GM12878 (cell line): ENCODE data around the gene PPP2R5C.

Source experiments
- IKZF1 ChIP-seq: fragments of 450-650 bp; conservative IDR thresholded peaks from 2 replicates; pipeline ENCODE4 v1.6.1; 2017; ENCODE audit warnings: antibody characterized with exemption, mild to moderate bottlenecking
- JUND ChIP-seq: IDR thresholded peaks from 2 replicates; pipeline ENCODE4 v1.6.1; 2012; ENCODE audit warnings: low read depth, mild to moderate bottlenecking, low read length, improper control_type of control experiment, moderate library complexity
- NFIC ChIP-seq: IDR thresholded peaks from 2 replicates; pipeline ENCODE4 v1.6.1; 2012; ENCODE audit warnings: low read depth, mild to moderate bottlenecking, inconsistent platforms, low read length, moderate library complexity
- NFYB ChIP-seq: IDR thresholded peaks from 2 replicates; pipeline ENCODE4 v1.6.1; 2011; ENCODE audit warnings: low read depth, mild to moderate bottlenecking, low read length, improper control_type of control experiment, moderate library complexity; ENCODE audit not compliant: insufficient read depth
- POLR2AphosphoS5 ChIP-seq: IDR thresholded peaks from 2 replicates; pipeline ENCODE4 v1.6.1; 2011; ENCODE audit warnings: mild to moderate bottlenecking, low read length, inconsistent platforms
- SIN3A ChIP-seq: IDR thresholded peaks from 2 replicates; pipeline ENCODE4 v1.6.1; 2012; ENCODE audit warnings: low read depth, low read length, improper control_type of control experiment
- SIX5 ChIP-seq: IDR thresholded peaks from 2 replicates; pipeline ENCODE4 v1.6.1; 2011; ENCODE audit warnings: mild to moderate bottlenecking, low read depth, low read length, moderate library complexity; ENCODE audit not compliant: severe bottlenecking
- TARDBP ChIP-seq: IDR thresholded peaks from 2 replicates; pipeline ENCODE4 v1.6.1; 2016; ENCODE audit warnings: borderline replicate concordance
- TF ChIP-seq, protein P1 (sequence below), 3 experiments: IDR thresholded peaks in 2 of 3; conservative IDR thresholded peaks in 1 of 3; 2 replicates each; pipeline ENCODE4 v1.5.1; 2011; ENCODE audit warnings: low read depth in 3 of 3, low read length in 3 of 3, mild to moderate bottlenecking in 3 of 3, control low read depth in 2 of 3, moderate library complexity in 2 of 3, inconsistent platforms in 1 of 3, mixed read lengths in 1 of 3; ENCODE audit not compliant: control insufficient read depth in 2 of 3, insufficient read depth in 1 of 3; ENCODE audit errors: extremely low read depth in 1 of 3
- TF ChIP-seq, protein P2 (sequence below): IDR thresholded peaks from 2 replicates; pipeline ENCODE4 v1.6.1; 2011; ENCODE audit warnings: borderline replicate concordance, low read depth, mild to moderate bottlenecking, moderate library complexity, low read length; ENCODE audit not compliant: insufficient read depth, poor library complexity, severe bottlenecking
- TF ChIP-seq, protein P3 (sequence below): IDR thresholded peaks from 2 replicates; pipeline ENCODE4 v1.6.1; 2011; ENCODE audit warnings: low read depth, low read length, improper control_type of control experiment, borderline replicate concordance

DNA sequence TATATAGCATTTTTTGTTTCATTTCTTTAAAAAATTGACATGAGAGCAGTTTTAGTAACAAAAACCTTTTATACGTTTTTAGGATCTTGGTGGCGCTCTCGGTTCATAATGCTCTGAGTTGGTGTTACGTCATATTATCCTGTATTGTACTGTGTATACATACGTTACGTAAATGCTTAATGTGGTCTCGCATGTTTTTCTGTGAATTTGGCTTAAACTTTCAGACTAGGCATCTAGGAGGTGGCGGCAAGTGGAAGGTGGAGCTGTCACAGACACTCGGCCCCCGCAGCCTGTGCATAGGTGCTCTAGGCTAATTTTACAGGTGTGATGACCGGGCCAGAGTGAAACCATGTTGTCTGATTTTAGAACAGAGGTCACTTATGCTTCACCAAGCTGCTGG, 60.0 kb downstream of the PPP2R5C start:
- TF ChIP-seq POLR2AphosphoS5 (no peak), JUND (no peak), NFIC (no peak), SIN3A (no peak), SIX5 (no peak), TARDBP (no peak), IKZF1 (no peak), NFYB (no peak)
- TF ChIP-seq, protein P1, sequence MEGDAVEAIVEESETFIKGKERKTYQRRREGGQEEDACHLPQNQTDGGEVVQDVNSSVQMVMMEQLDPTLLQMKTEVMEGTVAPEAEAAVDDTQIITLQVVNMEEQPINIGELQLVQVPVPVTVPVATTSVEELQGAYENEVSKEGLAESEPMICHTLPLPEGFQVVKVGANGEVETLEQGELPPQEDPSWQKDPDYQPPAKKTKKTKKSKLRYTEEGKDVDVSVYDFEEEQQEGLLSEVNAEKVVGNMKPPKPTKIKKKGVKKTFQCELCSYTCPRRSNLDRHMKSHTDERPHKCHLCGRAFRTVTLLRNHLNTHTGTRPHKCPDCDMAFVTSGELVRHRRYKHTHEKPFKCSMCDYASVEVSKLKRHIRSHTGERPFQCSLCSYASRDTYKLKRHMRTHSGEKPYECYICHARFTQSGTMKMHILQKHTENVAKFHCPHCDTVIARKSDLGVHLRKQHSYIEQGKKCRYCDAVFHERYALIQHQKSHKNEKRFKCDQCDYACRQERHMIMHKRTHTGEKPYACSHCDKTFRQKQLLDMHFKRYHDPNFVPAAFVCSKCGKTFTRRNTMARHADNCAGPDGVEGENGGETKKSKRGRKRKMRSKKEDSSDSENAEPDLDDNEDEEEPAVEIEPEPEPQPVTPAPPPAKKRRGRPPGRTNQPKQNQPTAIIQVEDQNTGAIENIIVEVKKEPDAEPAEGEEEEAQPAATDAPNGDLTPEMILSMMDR (IDR thresholded peaks at IDR 0.05 in 2 of 3, conservative IDR thresholded peaks at IDR 0.05 in 1 of 3; ENCODE audit: control insufficient read depth in 2 of 3, extremely low read depth in 1 of 3, insufficient read depth in 1 of 3, low read depth in 3 of 3, low read length in 3 of 3), result no peak
- TF ChIP-seq, protein P2, sequence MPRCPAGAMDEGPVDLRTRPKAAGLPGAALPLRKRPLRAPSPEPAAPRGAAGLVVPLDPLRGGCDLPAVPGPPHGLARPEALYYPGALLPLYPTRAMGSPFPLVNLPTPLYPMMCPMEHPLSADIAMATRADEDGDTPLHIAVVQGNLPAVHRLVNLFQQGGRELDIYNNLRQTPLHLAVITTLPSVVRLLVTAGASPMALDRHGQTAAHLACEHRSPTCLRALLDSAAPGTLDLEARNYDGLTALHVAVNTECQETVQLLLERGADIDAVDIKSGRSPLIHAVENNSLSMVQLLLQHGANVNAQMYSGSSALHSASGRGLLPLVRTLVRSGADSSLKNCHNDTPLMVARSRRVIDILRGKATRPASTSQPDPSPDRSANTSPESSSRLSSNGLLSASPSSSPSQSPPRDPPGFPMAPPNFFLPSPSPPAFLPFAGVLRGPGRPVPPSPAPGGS, result no peak
- TF ChIP-seq, protein P3, sequence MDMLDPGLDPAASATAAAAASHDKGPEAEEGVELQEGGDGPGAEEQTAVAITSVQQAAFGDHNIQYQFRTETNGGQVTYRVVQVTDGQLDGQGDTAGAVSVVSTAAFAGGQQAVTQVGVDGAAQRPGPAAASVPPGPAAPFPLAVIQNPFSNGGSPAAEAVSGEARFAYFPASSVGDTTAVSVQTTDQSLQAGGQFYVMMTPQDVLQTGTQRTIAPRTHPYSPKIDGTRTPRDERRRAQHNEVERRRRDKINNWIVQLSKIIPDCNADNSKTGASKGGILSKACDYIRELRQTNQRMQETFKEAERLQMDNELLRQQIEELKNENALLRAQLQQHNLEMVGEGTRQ, result no peak
